AG08396 (cell line): Measurements from ENCODE around the gene ASTN1.

ENCODE experiments used
- DNase-seq: peaks from one replicate; pipeline ENCODE4 v3.0.0; 2012; ENCODE audit warnings: low spot score, mixed read lengths

The ASTN1 gene

GRCh38 chr1:177033628-177034027 lies 130.9 kb downstream of the ASTN1 start:
- no peak for DNase-seq

- no peak for DNase-seq
Observed at GRCh38 chr1:177032434-177032833, 132.1 kb downstream of the ASTN1 start.

- DNase-seq: no peak
Observed at GRCh38 chr1:177024623-177025022, 139.9 kb downstream of the ASTN1 start.

GRCh38 chr1:177023726-177024125 lies 140.8 kb downstream of the ASTN1 start:
- DNase-seq: no peak

GRCh38 chr1:177023249-177023648 lies 141.3 kb downstream of the ASTN1 start:
- DNase-seq: no peak

- DNase-seq: no peak
Observed at GRCh38 chr1:177021687-177022086, 142.8 kb downstream of the ASTN1 start.

- no peak for DNase-seq
Observed at GRCh38 chr1:177020851-177021589, 143.5 kb downstream of the ASTN1 start.

- no peak for DNase-seq
Observed at GRCh38 chr1:177017287-177017852, 147.1 kb downstream of the ASTN1 start.

- no peak for DNase-seq
Observed at GRCh38 chr1:177014325-177014724, 150.2 kb downstream of the ASTN1 start.

GRCh38 chr1:177012342-177012925 lies 152.1 kb downstream of the ASTN1 start:
- DNase-seq: no peak

GRCh38 chr1:177011508-177011907 lies 153.0 kb downstream of the ASTN1 start:
- no peak for DNase-seq

GRCh38 chr1:177010211-177010825 lies 154.2 kb downstream of the ASTN1 start:
- DNase-seq: no peak

- DNase-seq: no peak
Observed at GRCh38 chr1:177008653-177009052, 155.9 kb downstream of the ASTN1 start.

- no peak for DNase-seq
Observed at GRCh38 chr1:177007437-177008161, 156.9 kb downstream of the ASTN1 start.

GRCh38 chr1:177002891-177003290 lies 161.6 kb downstream of the ASTN1 start:
- no peak for DNase-seq

- DNase-seq: no peak
Observed at GRCh38 chr1:177001556-177001955, 163.0 kb downstream of the ASTN1 start.

- no peak for DNase-seq
Observed at GRCh38 chr1:176998183-176998795, 166.2 kb downstream of the ASTN1 start.

GRCh38 chr1:176996456-176997090 lies 167.9 kb downstream of the ASTN1 start:
- no peak for DNase-seq

- no peak for DNase-seq
Observed at GRCh38 chr1:176994931-176995596, 169.4 kb downstream of the ASTN1 start.

- DNase-seq: no peak
Observed at GRCh38 chr1:176993587-176993986, 170.9 kb downstream of the ASTN1 start.

- no peak for DNase-seq
Observed at GRCh38 chr1:176989754-176990153, 174.8 kb downstream of the ASTN1 start.
